ENCODE results near the gene NEGR1.

NEGR1 gene

DNA sequence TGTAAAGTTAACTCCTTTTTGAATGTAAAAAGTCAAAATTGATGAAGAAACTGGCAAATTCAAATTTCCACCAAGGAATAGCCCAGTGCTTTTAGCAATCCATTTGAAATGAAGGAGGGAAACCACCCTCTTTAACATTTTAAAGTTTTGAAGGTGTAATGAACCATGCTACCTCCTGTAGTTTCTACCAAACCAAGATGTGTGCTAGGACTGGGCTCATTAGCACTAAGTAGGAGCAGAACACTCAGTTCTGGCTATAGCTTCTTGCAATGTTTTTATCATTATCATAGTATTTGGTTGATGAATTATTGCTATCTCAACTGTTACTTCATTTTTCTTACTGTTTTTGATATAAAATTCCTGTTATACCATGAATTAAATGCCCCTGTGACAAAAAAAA is 882.3 kb downstream of the NEGR1 start:
- Histone ChIP-seq H2AFZ (ENCODE audit: low read depth, low read length) (no peak overlapping the region), H3K4me3 (ENCODE audit: low read length) (no peak overlapping the region), H3K4me1 (ENCODE audit: insufficient read depth, low read length) (peaks cover 2% of the 10 kb centered on the region), H3K9me3 (ENCODE audit: low read length) (no peaks in the 10 kb centered on the region), H3K27me3 (ENCODE audit: insufficient read depth, low read length) (no peaks in the 10 kb centered on the region), H3K36me3 (ENCODE audit: insufficient read depth, low read length) (no peaks in the 10 kb centered on the region)

- H3K4me1 ChIP-seq (ENCODE audit: insufficient read depth, low read length) = peaks cover 2% of the 10 kb centered on the region
- no peaks in the 10 kb centered on the region for H3K9me3 ChIP-seq (ENCODE audit: low read length)
- H3K4me3 ChIP-seq (ENCODE audit: low read length) = no peak overlapping the region
- no peaks in the 10 kb centered on the region for H3K36me3 ChIP-seq (ENCODE audit: insufficient read depth, low read length)
- no peaks in the 10 kb centered on the region for H3K27me3 ChIP-seq (ENCODE audit: insufficient read depth, low read length)
- H2AFZ ChIP-seq (ENCODE audit: low read depth, low read length) = no peak overlapping the region
Observed at GRCh38 chr1:71399594-71399993, 882.7 kb downstream of the NEGR1 start.

DNA sequence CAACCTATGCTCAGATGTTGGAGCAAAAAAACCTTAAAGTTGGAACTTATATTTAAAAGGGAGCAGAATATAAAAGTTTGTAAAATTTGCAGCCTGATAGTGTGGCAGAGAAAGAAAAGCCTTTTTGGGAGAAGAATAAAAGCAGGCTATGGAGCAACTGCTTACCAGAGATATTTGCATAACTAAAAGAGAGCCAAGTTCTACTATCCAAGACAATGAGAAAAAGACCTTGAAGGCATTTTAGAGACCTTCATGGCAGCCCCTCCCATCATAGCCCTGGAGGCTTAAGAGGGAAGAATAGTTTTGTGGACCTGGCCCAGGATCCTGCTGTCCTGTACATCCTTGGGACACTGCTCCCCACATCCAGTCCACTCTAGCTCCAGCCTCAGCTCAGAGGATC is 889.0 kb downstream of the NEGR1 start:
- Histone ChIP-seq H3K4me1 (ENCODE audit: insufficient read depth, low read length) (no peaks in the 10 kb centered on the region), H3K36me3 (ENCODE audit: insufficient read depth, low read length) (no peaks in the 10 kb centered on the region), H3K27me3 (ENCODE audit: insufficient read depth, low read length) (no peaks in the 10 kb centered on the region)

GRCh38 chr1:71390518-71390917 is 891.8 kb downstream of the NEGR1 start:
- H3K4me1 ChIP-seq (ENCODE audit: insufficient read depth, low read length) = no peaks in the 10 kb centered on the region
- H3K9me3 ChIP-seq (ENCODE audit: low read length) = peaks cover 2% of the 10 kb centered on the region
- no peaks in the 10 kb centered on the region for H3K36me3 ChIP-seq (ENCODE audit: insufficient read depth, low read length)
- no peaks in the 10 kb centered on the region for H3K27me3 ChIP-seq (ENCODE audit: insufficient read depth, low read length)
- no peak overlapping the region for H2AFZ ChIP-seq (ENCODE audit: low read depth, low read length)
- H3K4me3 ChIP-seq (ENCODE audit: low read length) = no peak overlapping the region

More for the DNA sequence above, 889.0 kb downstream of the NEGR1 start:
- Histone ChIP-seq H3K9me3 (ENCODE audit: low read length) (peaks cover 2% of the 10 kb centered on the region), H3K4me3 (ENCODE audit: low read length) (no peak overlapping the region), H2AFZ (ENCODE audit: low read depth, low read length) (no peak overlapping the region)

GRCh38 chr1:71377886-71378285 is 904.5 kb downstream of the NEGR1 start:
- Histone ChIP-seq H3K4me3 (ENCODE audit: low read length) (no peak overlapping the region), H2AFZ (ENCODE audit: low read depth, low read length) (no peak overlapping the region), H3K4me1 (ENCODE audit: insufficient read depth, low read length) (no peaks in the 10 kb centered on the region), H3K9me3 (ENCODE audit: low read length) (no peaks in the 10 kb centered on the region), H3K36me3 (ENCODE audit: insufficient read depth, low read length) (no peaks in the 10 kb centered on the region), H3K27me3 (ENCODE audit: insufficient read depth, low read length) (no peaks in the 10 kb centered on the region)

- Histone ChIP-seq H3K4me3 (ENCODE audit: low read length) (no peak overlapping the region), H3K36me3 (ENCODE audit: insufficient read depth, low read length) (no peaks in the 10 kb centered on the region), H3K4me1 (ENCODE audit: insufficient read depth, low read length) (no peaks in the 10 kb centered on the region), H3K27me3 (ENCODE audit: insufficient read depth, low read length) (no peaks in the 10 kb centered on the region), H3K9me3 (ENCODE audit: low read length) (no peaks in the 10 kb centered on the region), H2AFZ (ENCODE audit: low read depth, low read length) (no peak overlapping the region)
Observed at GRCh38 chr1:71372496-71372895, 909.8 kb downstream of the NEGR1 start.

- no peaks in the 10 kb centered on the region for H3K36me3 ChIP-seq (ENCODE audit: insufficient read depth, low read length)
- H3K9me3 ChIP-seq (ENCODE audit: low read length) = no peaks in the 10 kb centered on the region
- no peak overlapping the region for H3K4me3 ChIP-seq (ENCODE audit: low read length)
- H2AFZ ChIP-seq (ENCODE audit: low read depth, low read length) = no peak overlapping the region
- H3K27me3 ChIP-seq (ENCODE audit: insufficient read depth, low read length) = no peaks in the 10 kb centered on the region
- H3K4me1 ChIP-seq (ENCODE audit: insufficient read depth, low read length) = no peaks in the 10 kb centered on the region
Observed at GRCh38 chr1:71371581-71371980, 910.8 kb downstream of the NEGR1 start.

DNA sequence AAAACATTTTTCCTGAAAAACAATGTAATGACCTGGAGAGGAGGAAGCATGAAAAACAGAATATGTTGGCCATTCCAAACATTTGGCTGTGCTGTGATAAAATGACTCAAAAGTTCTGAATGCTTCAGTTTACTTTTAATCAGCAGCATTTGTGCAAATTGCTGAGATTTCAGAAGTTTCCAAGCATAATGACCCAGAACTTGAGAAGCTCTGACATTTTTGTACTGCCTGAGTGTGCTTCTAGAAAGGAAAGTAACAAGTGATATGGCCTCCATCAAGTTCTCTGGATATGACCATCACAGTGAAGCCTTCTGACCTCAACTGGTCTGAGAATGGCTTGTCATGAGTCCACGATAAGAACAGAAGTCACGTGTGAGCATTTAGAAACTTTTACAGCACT is 918.1 kb downstream of the NEGR1 start:
- H3K36me3 ChIP-seq (ENCODE audit: insufficient read depth, low read length) = no peaks in the 10 kb centered on the region
- no peaks in the 10 kb centered on the region for H3K9me3 ChIP-seq (ENCODE audit: low read length)
- H3K27me3 ChIP-seq (ENCODE audit: insufficient read depth, low read length) = no peaks in the 10 kb centered on the region
- no peaks in the 10 kb centered on the region for H3K4me1 ChIP-seq (ENCODE audit: insufficient read depth, low read length)
- H2AFZ ChIP-seq (ENCODE audit: low read depth, low read length) = no peak overlapping the region
- no peak overlapping the region for H3K4me3 ChIP-seq (ENCODE audit: low read length)

DNA sequence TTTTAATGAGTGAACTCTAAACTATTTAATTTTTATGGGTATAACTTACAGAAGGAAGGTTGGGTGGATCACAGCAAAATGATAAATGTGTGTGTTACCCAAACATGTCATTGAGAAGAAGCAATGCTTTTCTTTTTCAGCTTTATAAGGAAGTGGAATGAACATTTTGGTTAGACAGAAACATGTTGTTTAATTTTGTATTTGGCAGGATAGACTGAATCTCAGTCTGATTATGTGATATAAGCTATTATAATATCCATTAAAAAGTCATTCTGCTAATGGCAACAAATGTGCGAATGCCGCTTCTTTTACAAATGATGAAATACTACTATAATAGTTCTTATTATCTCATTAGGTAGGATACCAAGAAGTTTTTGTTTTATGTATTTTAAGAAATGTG is 919.6 kb downstream of the NEGR1 start:
- Histone ChIP-seq H3K4me1 (ENCODE audit: insufficient read depth, low read length) (no peaks in the 10 kb centered on the region), H3K9me3 (ENCODE audit: low read length) (no peaks in the 10 kb centered on the region), H3K27me3 (ENCODE audit: insufficient read depth, low read length) (no peaks in the 10 kb centered on the region), H3K4me3 (ENCODE audit: low read length) (no peak overlapping the region), H3K36me3 (ENCODE audit: insufficient read depth, low read length) (no peaks in the 10 kb centered on the region), H2AFZ (ENCODE audit: low read depth, low read length) (no peak overlapping the region)

- no peaks in the 10 kb centered on the region for H3K36me3 ChIP-seq (ENCODE audit: insufficient read depth, low read length)
- no peaks in the 10 kb centered on the region for H3K27me3 ChIP-seq (ENCODE audit: insufficient read depth, low read length)
- H3K9me3 ChIP-seq (ENCODE audit: low read length) = no peaks in the 10 kb centered on the region
- no peak overlapping the region for H2AFZ ChIP-seq (ENCODE audit: low read depth, low read length)
- no peak overlapping the region for H3K4me3 ChIP-seq (ENCODE audit: low read length)
- no peaks in the 10 kb centered on the region for H3K4me1 ChIP-seq (ENCODE audit: insufficient read depth, low read length)
Observed at GRCh38 chr1:71362076-71362475, 920.3 kb downstream of the NEGR1 start.

DNA sequence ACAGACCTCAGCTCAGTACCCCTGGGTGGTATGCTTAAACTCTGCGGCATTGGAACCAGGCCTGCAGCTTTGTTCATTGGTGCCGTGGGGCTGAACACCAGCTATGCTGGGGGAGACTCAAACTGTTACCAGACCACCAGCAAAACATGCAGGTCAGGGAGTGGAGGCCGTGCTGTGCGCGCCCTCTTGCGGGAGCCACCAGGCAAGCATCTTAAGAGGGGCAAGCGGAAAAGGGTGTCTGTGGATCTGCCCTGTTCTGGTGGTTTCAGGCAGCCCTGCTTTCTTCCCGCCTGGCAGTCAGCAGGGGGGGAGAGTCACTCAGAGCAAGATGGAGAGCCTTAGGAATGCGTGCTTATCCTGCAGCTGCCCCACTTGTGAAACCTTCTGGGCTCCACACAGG is 924.6 kb downstream of the NEGR1 start:
- no peak overlapping the region for H2AFZ ChIP-seq (ENCODE audit: low read depth, low read length)
- H3K36me3 ChIP-seq (ENCODE audit: insufficient read depth, low read length) = no peaks in the 10 kb centered on the region
- H3K27me3 ChIP-seq (ENCODE audit: insufficient read depth, low read length) = no peaks in the 10 kb centered on the region
- no peaks in the 10 kb centered on the region for H3K4me1 ChIP-seq (ENCODE audit: insufficient read depth, low read length)
- no peak overlapping the region for H3K4me3 ChIP-seq (ENCODE audit: low read length)
- H3K9me3 ChIP-seq (ENCODE audit: low read length) = no peaks in the 10 kb centered on the region

- H3K4me3 ChIP-seq (ENCODE audit: low read length) = no peak overlapping the region
Observed at GRCh38 chr1:71351438-71351837, 930.9 kb downstream of the NEGR1 start.

DNA sequence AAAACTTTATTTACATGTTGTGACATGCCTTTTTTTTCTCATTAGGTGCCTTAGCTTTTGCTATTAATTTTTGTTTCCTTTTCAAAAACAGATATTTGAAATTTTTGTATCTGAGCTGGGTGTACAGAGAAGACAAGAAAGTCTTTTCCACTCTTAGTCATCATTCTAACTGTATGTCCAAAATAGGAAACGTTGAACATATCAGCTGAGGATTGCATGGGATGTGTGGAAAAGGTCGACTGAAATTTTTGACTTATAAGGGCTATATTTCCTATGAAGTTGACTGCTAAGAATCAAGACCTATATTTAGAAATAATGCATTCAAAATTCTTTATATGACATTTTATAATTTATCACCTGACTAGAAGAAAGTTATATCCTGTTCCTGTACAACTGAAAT is 931.5 kb downstream of the NEGR1 start:
- H2AFZ ChIP-seq (ENCODE audit: low read depth, low read length) = no peak overlapping the region
- no peaks in the 10 kb centered on the region for H3K36me3 ChIP-seq (ENCODE audit: insufficient read depth, low read length)
- no peaks in the 10 kb centered on the region for H3K27me3 ChIP-seq (ENCODE audit: insufficient read depth, low read length)
- H3K9me3 ChIP-seq (ENCODE audit: low read length) = no peaks in the 10 kb centered on the region
- H3K4me3 ChIP-seq (ENCODE audit: low read length) = no peak overlapping the region
- no peaks in the 10 kb centered on the region for H3K4me1 ChIP-seq (ENCODE audit: insufficient read depth, low read length)

More at GRCh38 chr1:71351438-71351837, 930.9 kb downstream of the NEGR1 start:
- Histone ChIP-seq H3K27me3 (ENCODE audit: insufficient read depth, low read length) (no peaks in the 10 kb centered on the region), H2AFZ (ENCODE audit: low read depth, low read length) (no peak overlapping the region), H3K4me1 (ENCODE audit: insufficient read depth, low read length) (no peaks in the 10 kb centered on the region), H3K36me3 (ENCODE audit: insufficient read depth, low read length) (no peaks in the 10 kb centered on the region), H3K9me3 (ENCODE audit: low read length) (no peaks in the 10 kb centered on the region)

DNA sequence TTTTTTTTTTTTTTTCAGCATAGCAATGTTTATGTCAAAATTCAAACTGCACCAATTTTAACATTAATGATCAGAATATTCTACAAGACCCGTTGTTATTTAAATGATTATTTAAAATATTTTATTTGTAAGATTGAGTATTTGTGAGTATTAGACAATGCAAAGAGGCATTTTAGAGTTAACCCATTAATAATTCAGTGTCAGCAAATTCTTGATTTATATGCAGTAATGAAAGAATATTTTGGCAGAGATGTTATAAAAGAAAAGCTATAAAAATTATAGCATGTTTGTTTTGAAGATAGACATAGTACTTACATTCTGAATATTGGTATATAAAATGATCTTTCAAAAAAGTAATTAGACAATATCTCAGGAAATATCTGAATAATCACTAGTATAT is 932.0 kb downstream of the NEGR1 start:
- Histone ChIP-seq H3K27me3 (ENCODE audit: insufficient read depth, low read length) (no peaks in the 10 kb centered on the region), H3K9me3 (ENCODE audit: low read length) (no peaks in the 10 kb centered on the region), H2AFZ (ENCODE audit: low read depth, low read length) (no peak overlapping the region), H3K4me3 (ENCODE audit: low read length) (no peak overlapping the region), H3K36me3 (ENCODE audit: insufficient read depth, low read length) (no peaks in the 10 kb centered on the region), H3K4me1 (ENCODE audit: insufficient read depth, low read length) (no peaks in the 10 kb centered on the region)
